Stomach (tissue), 9 donors: ENCODE data around the gene CISD3. TPM values are rescaled to one million over a fixed set of nuclear protein-coding genes. Genes with fewer than 3 reads are reported as not detected.

Experiments
- DNase-seq, 2 donors: peaks; one replicate each; pipeline versions ENCODE4 v3.0.0 to v3.0.0-alpha.2; 2013 to 2019
- H3K27ac ChIP-seq, 5 donors: fragments of 200-600 bp in 4 of 5; sonication (generic) in 4 of 5; one replicate each; pipeline ENCODE4 v1.5.1; 2013 to 2019; ENCODE audit warnings: mild to moderate bottlenecking in 1 of 5, moderate library complexity in 1 of 5
- H3K27me3 ChIP-seq, 3 donors: fragments of 200-600 bp; sonication (generic); one replicate each; pipeline ENCODE4 v1.5.1; 2017 to 2019; ENCODE audit warnings: mixed run types in 1 of 3
- H3K36me3 ChIP-seq, 4 donors: fragments of 200-600 bp; sonication (generic); 1 replicate in 3 of 4; 2 replicates in 1 of 4; pipeline ENCODE4 v1.5.1; 2016 to 2019
- H3K4me1 ChIP-seq, 4 donors: fragments of 200-600 bp; sonication (generic); one replicate each; pipeline ENCODE4 v1.5.1; 2016 to 2019
- H3K4me3 ChIP-seq, 4 donors: fragments of 200-600 bp; sonication (generic) in 3 of 4; one replicate each; pipeline ENCODE4 v1.5.1; 2016 to 2019; ENCODE audit warnings: mild to moderate bottlenecking in 1 of 4
- H3K9me3 ChIP-seq, 4 donors: fragments of 200-600 bp; sonication (generic); one replicate each; pipeline ENCODE4 v1.5.1; 2016 to 2019
- CTCF ChIP-seq, 7 experiments: fragments of 450-650 bp in 4 of 7; fragments of 200-600 bp in 3 of 7; sonication (generic) in 3 of 7; IDR thresholded peaks; one replicate each; pipeline ENCODE4 v1.5.1; 2016 to 2019; ENCODE audit warnings: antibody characterized with exemption in 7 of 7, control low read depth in 2 of 7, mild to moderate bottlenecking in 1 of 7
- EP300 ChIP-seq: sonication (generic); formaldehyde crosslinking; IDR thresholded peaks from one replicate; pipeline ENCODE4 v1.6.1; 2017; ENCODE audit warnings: antibody characterized with exemption
- POLR2A ChIP-seq, 4 donors: fragments of 450-650 bp; IDR thresholded peaks; one replicate each; pipeline ENCODE4 v1.6.1; 2016; ENCODE audit warnings: antibody characterized with exemption in 4 of 4, control low read depth in 2 of 4, mild to moderate bottlenecking in 1 of 4, moderate library complexity in 1 of 4
- POLR2AphosphoS5 ChIP-seq, 3 donors: sonication (generic); formaldehyde crosslinking; IDR thresholded peaks; one replicate each; pipeline ENCODE4 v1.6.1; 2016; ENCODE audit warnings: antibody characterized with exemption in 3 of 3
- WGBS, 5 donors: extraction: QIAGEN DNeasy Blood & Tissue Kit in 3 of 5; methylation state at CpG; one replicate each; pipeline versions ENCODE4 v1.1.5 to v1.1.7; 2013 to 2018; 5-methylcytosine and 5-hydroxymethylcytosine counted together
- intact Hi-C: fragments of 100-400 bp; cut with DNase I; formaldehyde crosslinking; loops from one replicate; pipeline ENCODE4 v1.15.1; 2023; ENCODE audit warnings: low total_unique reads
- polyA plus RNA-seq, 3 donors: library from polyadenylated mRNA; stranded (reverse); fragments of 200-250 nt; gene quantifications; one replicate each; pipeline ENCODE4 v1.2.3, GENCODE V29; 2013
- total RNA-seq, 5 donors: library from RNA; depleted of rRNA; stranded (reverse); fragments of >200 nt; gene quantifications; one replicate each; pipeline versions ENCODE4 v1.1.0 to v1.2.3, GENCODE V29; 2014 to 2016
- donor health status: healthy with polysubstance abuse.
- donor health status: Bipolar disorder and iron deficiency.
- donor health status: healthy.

CISD3 gene
- total and polyA plus RNA-seq, 8 donors, result 4.0 to 79.9 (median 33.7) TPM

GRCh38 chr17:38746004-38746848 is 16.1 kb downstream of the CISD3 start:
- Histone ChIP-seq H3K27ac (peak overlapping the region; percentile 22 to 94 (median 93)), H3K27me3 (peaks cover 0 to 45% (median 15%) of the 10 kb centered on the region in 3 donors), H3K4me1 (peaks cover 75 to 100% (median 94%) of the 10 kb centered on the region in 4 donors), H3K36me3 (no peaks in the 10 kb centered on the region), H3K9me3 (no peaks in the 10 kb centered on the region), H3K4me3 (peak overlapping the region in 3 of 4 donors; percentile 83 to 88 (median 84))
- intact Hi-C loops, result no loop called here
- TF ChIP-seq EP300 (no peak), POLR2AphosphoS5 (IDR thresholded peaks at IDR 0.05) (no peak), CTCF (IDR thresholded peaks at IDR 0.05) (no peak)
- peak in 1 of 2 donors; percentile 66 for DNase-seq
- 29 to 44% (median 35%) methylated on average over 8 of the region's 8 CpGs for WGBS, 5 donors

GRCh38 chr17:38746849-38747462 is 16.8 kb downstream of the CISD3 start:
- intact Hi-C loops, result no loop called here
- TF ChIP-seq CTCF (IDR thresholded peaks at IDR 0.05) (no peak), EP300 (no peak), POLR2AphosphoS5 (IDR thresholded peaks at IDR 0.05) (no peak), POLR2A (IDR thresholded peaks at IDR 0.05) (no peak)
- Histone ChIP-seq H3K27ac (peak overlapping the region; percentile 79 to 94 (median 93)), H3K36me3 (no peaks in the 10 kb centered on the region), H3K9me3 (no peaks in the 10 kb centered on the region), H3K27me3 (peaks cover 0 to 45% (median 15%) of the 10 kb centered on the region in 3 donors), H3K4me3 (peak overlapping the region; percentile 83 to 88 (median 84)), H3K4me1 (peaks cover 71 to 96% (median 88%) of the 10 kb centered on the region in 4 donors)
- DNase-seq, result no peak
- 5 to 10% (median 9%) methylated on average over 10 to 21 of the region's 21 CpGs for WGBS, 5 donors

DNA sequence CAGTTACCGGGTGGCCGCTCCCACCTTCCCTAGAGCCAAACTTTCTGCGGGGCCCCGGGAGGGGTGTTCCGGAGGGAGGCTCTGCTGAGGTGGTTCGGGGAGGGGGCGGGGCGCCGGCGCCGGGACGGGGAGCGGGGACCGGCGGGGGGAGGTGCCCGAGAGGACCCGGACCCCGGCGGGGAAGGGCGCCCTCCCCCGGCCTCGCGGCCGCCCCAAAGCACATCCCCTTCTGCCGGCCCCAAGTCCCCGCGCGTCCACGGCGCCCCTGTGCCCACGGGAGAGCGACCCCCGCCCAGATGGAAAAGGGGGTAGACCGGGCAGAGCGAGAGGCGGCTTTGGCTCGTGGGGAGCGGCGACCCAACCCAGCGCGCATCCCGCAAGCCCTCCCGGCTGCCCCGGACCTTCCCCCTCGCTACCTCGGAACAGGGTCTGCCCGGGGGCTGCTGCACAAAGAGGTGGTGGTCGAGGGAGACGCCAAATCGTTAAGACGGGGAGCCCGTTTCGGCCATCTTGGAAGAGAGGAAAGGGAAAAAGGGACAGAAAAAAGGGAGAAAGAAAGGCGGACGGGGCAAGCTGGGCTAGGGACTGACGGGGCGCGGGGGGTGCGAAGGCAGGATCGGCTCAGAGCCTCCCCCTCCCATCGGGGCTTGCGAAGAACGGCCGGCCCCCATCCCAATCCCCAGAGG is 17.5 kb downstream of the CISD3 start:
- peaks cover 0 to 45% (median 15%) of the 10 kb centered on the region in 3 donors for H3K27me3 ChIP-seq
- TF ChIP-seq CTCF (IDR thresholded peaks at IDR 0.05) (no peak), POLR2AphosphoS5 (IDR thresholded peaks at IDR 0.05) (no peak), EP300 (no peak), POLR2A (IDR thresholded peaks at IDR 0.05) (no peak)
- H3K4me1 ChIP-seq, result peaks cover 65 to 93% (median 83%) of the 10 kb centered on the region in 4 donors
- intact Hi-C loops, result no loop called here
- peak in 1 of 2 donors; percentile 82 for DNase-seq
- no peaks in the 10 kb centered on the region for H3K9me3 ChIP-seq
- no peaks in the 10 kb centered on the region for H3K36me3 ChIP-seq
- peak overlapping the region; percentile 83 to 88 (median 84) for H3K4me3 ChIP-seq
- peak overlapping the region; percentile 79 to 94 (median 93) for H3K27ac ChIP-seq
- 0 to 2% (median 2%) methylated on average over 47 to 63 of the region's 64 CpGs for WGBS, 5 donors
